ENCODE measurements around the gene LHX8. TPM values are rescaled to one million over a fixed set of nuclear protein-coding genes. Genes with fewer than 3 reads are reported as not detected.
"Not testable (repeated sequence)": the region's sequence is repeated elsewhere in the genome, so short reads cannot be mapped to it uniquely, and the experiment has no call there.

LHX8 gene
- total RNA-seq, 1 donor from 2014 or later: 1.2 TPM

DNA sequence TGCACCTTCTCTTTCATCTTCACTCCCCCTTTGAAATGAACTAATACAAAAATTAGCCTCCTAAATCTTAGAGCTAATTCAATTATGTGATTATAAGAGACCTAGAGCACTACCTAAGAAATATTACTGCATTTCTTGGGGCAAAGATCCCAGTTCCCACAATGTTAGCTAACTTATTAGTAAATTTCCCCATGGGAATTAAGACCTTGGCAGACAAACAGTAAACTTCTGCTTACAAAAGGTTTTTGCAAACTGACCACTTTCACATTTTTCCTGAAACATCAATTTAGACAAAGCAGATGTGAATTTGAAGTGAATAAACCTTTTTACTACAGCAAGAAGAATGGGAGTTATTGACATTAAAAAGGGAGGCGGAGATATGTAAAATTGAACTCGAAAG is 34.6 kb upstream of the LHX8 start:
- TF ChIP-seq, protein P1, sequence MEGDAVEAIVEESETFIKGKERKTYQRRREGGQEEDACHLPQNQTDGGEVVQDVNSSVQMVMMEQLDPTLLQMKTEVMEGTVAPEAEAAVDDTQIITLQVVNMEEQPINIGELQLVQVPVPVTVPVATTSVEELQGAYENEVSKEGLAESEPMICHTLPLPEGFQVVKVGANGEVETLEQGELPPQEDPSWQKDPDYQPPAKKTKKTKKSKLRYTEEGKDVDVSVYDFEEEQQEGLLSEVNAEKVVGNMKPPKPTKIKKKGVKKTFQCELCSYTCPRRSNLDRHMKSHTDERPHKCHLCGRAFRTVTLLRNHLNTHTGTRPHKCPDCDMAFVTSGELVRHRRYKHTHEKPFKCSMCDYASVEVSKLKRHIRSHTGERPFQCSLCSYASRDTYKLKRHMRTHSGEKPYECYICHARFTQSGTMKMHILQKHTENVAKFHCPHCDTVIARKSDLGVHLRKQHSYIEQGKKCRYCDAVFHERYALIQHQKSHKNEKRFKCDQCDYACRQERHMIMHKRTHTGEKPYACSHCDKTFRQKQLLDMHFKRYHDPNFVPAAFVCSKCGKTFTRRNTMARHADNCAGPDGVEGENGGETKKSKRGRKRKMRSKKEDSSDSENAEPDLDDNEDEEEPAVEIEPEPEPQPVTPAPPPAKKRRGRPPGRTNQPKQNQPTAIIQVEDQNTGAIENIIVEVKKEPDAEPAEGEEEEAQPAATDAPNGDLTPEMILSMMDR (conservative IDR thresholded peaks at IDR 0.05): no peak
- no peak overlapping the region for H3K27ac Mint-ChIP-seq
- H3K27me3 Mint-ChIP-seq: no peaks in the 10 kb centered on the region
- H3K36me3 Mint-ChIP-seq: no peaks in the 10 kb centered on the region
- no peak overlapping the region for H3K4me3 Mint-ChIP-seq
- H3K9me3 Mint-ChIP-seq: no peaks in the 10 kb centered on the region
- DNase-seq (ENCODE audit: extremely low spot score, unreplicated experiment): no peak
- peaks cover 4% of the 10 kb centered on the region for H3K4me1 Mint-ChIP-seq (ENCODE audit: unreplicated experiment)

DNA sequence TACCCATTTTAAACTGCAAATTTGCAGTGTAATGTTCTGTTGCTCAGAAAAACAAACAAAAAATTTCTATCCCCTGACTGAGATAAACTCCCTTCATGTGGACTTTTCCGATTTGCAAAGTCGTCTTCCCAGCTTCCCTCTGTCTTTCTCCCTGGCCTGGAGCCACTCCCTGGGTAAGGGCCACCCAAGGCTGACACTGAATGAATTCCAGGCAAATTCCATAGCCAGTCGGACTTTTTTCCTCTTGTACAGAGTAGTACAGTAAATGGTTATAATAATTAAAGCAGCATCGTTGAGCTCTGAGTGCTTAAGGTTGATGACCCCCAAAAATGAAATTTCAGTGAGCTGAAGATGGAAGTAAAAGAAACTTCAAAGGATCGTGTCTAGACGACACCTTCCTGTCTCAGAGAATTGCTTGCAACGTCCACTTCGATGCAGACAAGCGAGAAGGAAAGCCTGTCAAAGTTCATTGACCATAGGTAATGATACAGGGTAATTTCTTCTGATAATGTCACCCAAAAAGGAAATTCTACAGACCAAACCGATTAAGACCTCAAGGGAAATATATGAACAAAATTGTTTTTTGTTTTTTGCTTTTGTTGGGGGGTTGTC is 33.6 kb upstream of the LHX8 start:
- H3K27me3 Mint-ChIP-seq: no peaks in the 10 kb centered on the region
- no peak for DNase-seq (ENCODE audit: extremely low spot score, unreplicated experiment)
- no peaks in the 10 kb centered on the region for H3K9me3 Mint-ChIP-seq
- TF ChIP-seq, protein P1 (conservative IDR thresholded peaks at IDR 0.05): no peak
- no peak overlapping the region for H3K4me3 Mint-ChIP-seq
- H3K36me3 Mint-ChIP-seq: no peaks in the 10 kb centered on the region
- no peak overlapping the region for H3K27ac Mint-ChIP-seq
- peaks cover 4% of the 10 kb centered on the region for H3K4me1 Mint-ChIP-seq (ENCODE audit: unreplicated experiment)

DNA sequence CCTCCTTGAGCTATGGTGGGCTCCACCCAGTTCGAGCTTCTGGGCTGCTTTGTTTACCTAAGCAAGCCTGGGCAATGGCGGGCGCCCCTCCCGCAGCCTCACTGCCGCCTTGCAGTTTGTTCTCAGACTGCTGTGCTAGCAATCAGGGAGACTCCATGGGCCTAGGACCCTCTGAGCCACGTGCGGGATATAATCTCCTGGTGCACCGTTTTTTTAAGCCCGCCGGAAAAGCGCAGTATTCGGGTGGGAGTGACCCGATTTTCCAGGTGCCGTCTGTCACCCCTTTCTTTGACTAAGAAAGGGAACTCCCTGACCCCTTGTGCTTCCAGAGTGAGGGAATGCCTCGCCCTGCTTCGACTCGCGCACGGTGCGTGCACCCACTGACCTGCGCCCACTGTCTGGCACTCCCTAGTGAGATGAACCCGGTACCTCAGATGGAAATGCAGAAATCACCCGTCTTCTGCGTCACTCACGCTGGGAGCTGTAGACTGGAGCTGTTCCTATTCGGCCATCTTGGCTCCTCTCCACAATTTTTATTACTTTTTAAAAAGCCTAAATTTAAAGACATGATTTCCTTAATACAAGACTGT is 21.7 kb upstream of the LHX8 start:
- not testable (repeated sequence) for H3K27me3 Mint-ChIP-seq; H3K36me3 Mint-ChIP-seq; H3K4me1 Mint-ChIP-seq (ENCODE audit: unreplicated experiment); DNase-seq (ENCODE audit: extremely low spot score, unreplicated experiment); H3K4me3 Mint-ChIP-seq; H3K9me3 Mint-ChIP-seq; H3K27ac Mint-ChIP-seq

DNA sequence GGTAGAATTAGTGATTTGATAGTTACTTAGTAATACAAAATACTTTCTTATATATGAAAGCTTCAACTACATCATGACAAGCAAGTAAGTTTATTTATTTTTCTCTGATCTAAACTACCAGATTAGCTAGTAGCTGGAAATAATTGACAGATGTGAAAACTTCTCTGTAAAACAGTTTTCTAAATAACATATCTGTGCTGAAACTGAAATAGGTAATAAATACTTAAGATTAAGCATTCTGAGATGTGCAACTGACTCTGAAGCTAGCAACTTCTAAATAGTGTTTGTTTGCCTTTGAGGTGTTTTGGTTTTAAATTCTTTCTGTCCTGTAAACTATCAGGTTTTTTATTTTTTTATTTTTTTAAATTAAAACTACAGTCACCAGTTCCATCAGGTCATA is 18.5 kb upstream of the LHX8 start:
- no peak for DNase-seq (ENCODE audit: extremely low spot score, unreplicated experiment)
- TF ChIP-seq, protein P1 (conservative IDR thresholded peaks at IDR 0.05): no peak
- H3K4me1 Mint-ChIP-seq (ENCODE audit: unreplicated experiment): no peaks in the 10 kb centered on the region
- no peaks in the 10 kb centered on the region for H3K36me3 Mint-ChIP-seq
- H3K4me3 Mint-ChIP-seq: no peak overlapping the region
- no peak overlapping the region for H3K27ac Mint-ChIP-seq
- H3K9me3 Mint-ChIP-seq: no peaks in the 10 kb centered on the region
- peaks cover 8% of the 10 kb centered on the region for H3K27me3 Mint-ChIP-seq

DNA sequence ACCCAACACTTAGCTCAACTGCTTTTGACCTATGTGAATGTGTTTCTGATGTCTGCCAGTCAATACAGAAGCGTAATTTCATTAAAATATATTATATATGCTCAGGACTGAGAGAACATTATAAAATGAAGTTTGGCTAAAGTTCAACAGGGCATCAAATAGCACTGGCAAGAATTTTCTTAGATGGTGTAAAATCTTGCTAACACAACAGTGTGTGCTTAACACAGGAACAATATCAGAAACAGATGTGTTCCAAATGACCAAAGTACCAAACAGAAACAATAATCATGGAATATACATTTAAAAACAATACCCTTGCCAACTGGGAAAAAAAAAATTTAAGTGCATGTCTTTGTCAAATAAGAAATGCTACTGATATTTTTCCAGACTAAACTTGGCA is 10.4 kb upstream of the LHX8 start:
- Mint-ChIP-seq H3K9me3 (peaks cover 5% of the 10 kb centered on the region), H3K4me3 (no peak overlapping the region), H3K27me3 (peaks cover 35% of the 10 kb centered on the region), H3K36me3 (no peaks in the 10 kb centered on the region), H3K4me1 (ENCODE audit: unreplicated experiment) (no peaks in the 10 kb centered on the region), H3K27ac (no peak overlapping the region)
- TF ChIP-seq, protein P1 (conservative IDR thresholded peaks at IDR 0.05): no peak
- no peak for DNase-seq (ENCODE audit: extremely low spot score, unreplicated experiment)

DNA sequence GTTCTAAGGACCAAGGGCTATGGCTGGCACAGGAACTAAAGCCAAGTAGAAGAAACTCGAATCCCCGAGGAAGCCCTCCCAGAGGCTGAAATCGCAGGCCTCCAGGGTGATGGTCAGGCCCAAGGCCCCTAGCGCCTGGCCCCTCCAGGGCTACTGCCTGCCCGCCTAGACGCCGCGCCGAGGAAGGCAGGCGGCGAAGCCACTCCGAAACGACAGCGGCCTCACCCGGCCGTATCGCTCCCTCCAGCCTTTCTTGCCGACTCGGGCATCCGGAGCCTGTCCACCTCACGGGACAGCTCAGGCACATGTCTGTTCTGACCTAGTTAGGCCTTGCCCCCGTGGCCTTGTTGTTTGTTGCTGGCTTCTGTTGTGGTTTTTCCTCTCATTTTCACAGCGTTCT is 9.7 kb upstream of the LHX8 start:
- Mint-ChIP-seq H3K9me3 (peaks cover 5% of the 10 kb centered on the region), H3K4me3 (no peak overlapping the region), H3K36me3 (no peaks in the 10 kb centered on the region), H3K27ac (no peak overlapping the region), H3K4me1 (ENCODE audit: unreplicated experiment) (no peaks in the 10 kb centered on the region), H3K27me3 (peaks cover 43% of the 10 kb centered on the region)
- DNase-seq (ENCODE audit: extremely low spot score, unreplicated experiment): no peak
- TF ChIP-seq, protein P1 (conservative IDR thresholded peaks at IDR 0.05): no peak

Measured in type B pancreatic cell (in vitro differentiated cells).